Panc1 (cell line): ENCODE results near the gene MAGI2. TPM values are rescaled to one million over a fixed set of nuclear protein-coding genes. Genes with fewer than 3 reads are reported as not detected.

Source experiments
- ATAC-seq: fragments of 200-7000 bp; cut with Tn5 transposase; 2 replicates; pipeline ENCODE4 v1.9.1; 2020; ENCODE audit warnings: mild to moderate bottlenecking, moderate library complexity
- BruUV-seq: library from RNA; stranded (reverse); fragments of 400-500 nt; replicated peaks from 2 replicates; lab custom pipeline; 2021; lab: Mats Ljungman, UMichigan
- CTCF ChIA-PET: fragments of 300-600 bp; sonication (Branson Sonifier 250); formaldehyde crosslinking; loops from one replicate; lab custom pipeline; 2022; ENCODE audit warnings: antibody characterized with exemption; lab: Charles Lee
- POLR2A ChIA-PET: fragments of 300-600 bp; sonication (Branson Sonifier 250); formaldehyde crosslinking; loops from one replicate; lab custom pipeline; 2022; ENCODE audit warnings: antibody characterized with exemption; lab: Charles Lee
- DNase-seq: peaks from one replicate; pipeline ENCODE4 v3.0.0-alpha.2; 2010; ENCODE audit warnings: low read depth, low spot score
- H3K27ac ChIP-seq: 2 replicates; pipeline ENCODE4 v1.5.1; 2011; ENCODE audit warnings: mild to moderate bottlenecking, low read length, inconsistent platforms
- H3K27me3 ChIP-seq: fragments of 200-500 bp; sonication (Bioruptor generic); 2 replicates; pipeline ENCODE4 v1.6.0; 2014; ENCODE audit warnings: low read length, inconsistent platforms; ENCODE audit not compliant: control insufficient read depth, insufficient read depth
- H3K36me3 ChIP-seq: fragments of 200-500 bp; sonication (Bioruptor generic); 2 replicates; pipeline ENCODE4 v1.5.1; 2014; ENCODE audit warnings: inconsistent platforms, mild to moderate bottlenecking, low read length, moderate library complexity; ENCODE audit not compliant: control insufficient read depth, insufficient read depth
- H3K4me1 ChIP-seq: 2 replicates; pipeline ENCODE4 v1.5.1; 2011; ENCODE audit warnings: inconsistent platforms, mild to moderate bottlenecking, low read length, moderate library complexity; ENCODE audit not compliant: control insufficient read depth, insufficient read depth
- H3K4me3 ChIP-seq, 2 experiments: 2 replicates each; pipeline ENCODE4 v1.5.1; 2011 to 2012; ENCODE audit warnings: low read depth in 2 of 2, low read length in 2 of 2, mild to moderate bottlenecking in 2 of 2, inconsistent platforms in 1 of 2, moderate library complexity in 1 of 2
- H3K9me3 ChIP-seq: fragments of 200-500 bp; sonication (Bioruptor generic); 2 replicates; pipeline ENCODE4 v1.5.1; 2014; ENCODE audit warnings: low read depth, mild to moderate bottlenecking, inconsistent platforms, low read length, moderate library complexity; ENCODE audit not compliant: control insufficient read depth, insufficient read depth
- CTCF ChIP-seq: fragments of 450-650 bp; IDR thresholded peaks from 2 replicates; pipeline ENCODE4 v1.5.1; 2017; ENCODE audit warnings: mild to moderate bottlenecking
- POLR2AphosphoS5 ChIP-seq: IDR thresholded peaks from 2 replicates; pipeline ENCODE4 v1.6.1; 2012; ENCODE audit warnings: mild to moderate bottlenecking, low read depth, low read length, moderate library complexity
- REST ChIP-seq, 2 experiments: IDR thresholded peaks; 2 replicates each; pipeline ENCODE4 v1.6.1; 2011 to 2012; ENCODE audit warnings: low read depth in 2 of 2, control low read depth in 1 of 2, low read length in 1 of 2, mild to moderate bottlenecking in 1 of 2, moderate library complexity in 1 of 2; ENCODE audit not compliant: insufficient read depth in 1 of 2
- SIN3A ChIP-seq: IDR thresholded peaks from 2 replicates; pipeline ENCODE4 v1.6.1; 2012; ENCODE audit warnings: low read depth, mild to moderate bottlenecking, low read length, moderate library complexity, borderline replicate concordance; ENCODE audit not compliant: insufficient read depth
- TCF7L2 ChIP-seq: IDR thresholded peaks from 2 replicates; pipeline ENCODE4 v1.6.1; 2011; ENCODE audit warnings: mild to moderate bottlenecking, low read depth, low read length, inconsistent platforms
- in situ Hi-C: cut with HindIII; loops from 2 replicates; pipeline ENCODE4 v1.10.0; 2016; ENCODE audit warnings: low sequenced_read_pairs, low pct_unique_long_range_greater_than_20kb
- intact Hi-C: fragments of 100-400 bp; cut with micrococcal nuclease; formaldehyde crosslinking; loops from one replicate; pipeline ENCODE4 v1.10.0; 2022; ENCODE audit not compliant: unreplicated experiment
- total RNA-seq: library from RNA; stranded (reverse); gene quantifications from one replicate; pipeline ENCODE4 v1.2.1, GENCODE V29; 2021; ENCODE audit not compliant: unreplicated experiment

The MAGI2 gene
- total RNA-seq, 1 experiment from 2014 or later: 5.4 TPM

- intact Hi-C loops (no loop called here), in situ Hi-C loops (no loop called here)
- no peak for DNase-seq
- no TSS peak for BruUV-seq
- no peaks in the 10 kb centered on the region for H3K9me3 ChIP-seq
- H3K36me3 ChIP-seq: no peaks in the 10 kb centered on the region
- no peak overlapping the region for H3K27ac ChIP-seq
- TF ChIP-seq TCF7L2: no peak
- no peak for TF ChIP-seq CTCF
- TF ChIP-seq SIN3A: no peak
- TF ChIP-seq REST (IDR thresholded peaks at IDR 0.05; ENCODE audit: insufficient read depth in 1 of 2, low read depth in 2 of 2, low read length in 1 of 2): no peak
- TF ChIP-seq POLR2AphosphoS5: no peak
- no peak for ATAC-seq
- ChIA-PET CTCF (no interaction called here), POLR2A (no interaction called here)
- no peaks in the 10 kb centered on the region; the same call in none of the 2 replicates for H3K27me3 ChIP-seq
- no peak overlapping the region for H3K4me3 ChIP-seq
- H3K4me1 ChIP-seq: no peaks in the 10 kb centered on the region
These were observed 1220.7 kb downstream of the MAGI2 start for GRCh38 chr7:78232806-78233205.

GRCh38 chr7:78226059-78226719, 1227.3 kb downstream of the MAGI2 start:
- no peak overlapping the region for H3K27ac ChIP-seq
- no peaks in the 10 kb centered on the region for H3K9me3 ChIP-seq
- no peaks in the 10 kb centered on the region for H3K4me1 ChIP-seq
- H3K36me3 ChIP-seq: no peaks in the 10 kb centered on the region
- DNase-seq (peak; percentile 8), ATAC-seq (0 out of 2 replicates have a peak, but pooled peaks have one; percentile 53)
- in situ Hi-C loops (no loop called here), intact Hi-C loops (loop anchor here (5.0 kb wide), 1 partner anchor 204 kb away; no protein-coding TSS in a partner anchor)
- ChIA-PET CTCF (interaction anchor here (0.7 kb wide), 2 partner anchors 22 to 1040 kb away, joined by 4 to 7 read pairs; no protein-coding TSS in a partner anchor), POLR2A (no interaction called here)
- no peak overlapping the region for H3K4me3 ChIP-seq
- no peaks in the 10 kb centered on the region; the same call in none of the 2 replicates for H3K27me3 ChIP-seq
- BruUV-seq: no TSS peak
- TF ChIP-seq SIN3A: no peak
- TF ChIP-seq CTCF: peak; percentile 79
